Chondrocyte (in vitro differentiated cells): ENCODE measurements around the gene TMEM116. TPM values are rescaled to one million over a fixed set of nuclear protein-coding genes. Genes with fewer than 3 reads are reported as not detected.

ENCODE experiments used
- DNase-seq: peaks from one replicate; pipeline ENCODE4 v3.0.0; 2021; ENCODE audit warnings: mixed read lengths, low spot score
- H3K27ac Mint-ChIP-seq: one replicate; pipeline ENCODE4 v1.8.0; 2021; ENCODE audit warnings: mild to moderate bottlenecking, moderate library complexity, mixed read lengths; ENCODE audit not compliant: unreplicated experiment
- H3K27me3 Mint-ChIP-seq: 2 replicates; pipeline ENCODE4 v1.8.0; 2021; ENCODE audit warnings: low read depth, mixed read lengths
- H3K36me3 Mint-ChIP-seq: 2 replicates; pipeline ENCODE4 v1.8.0; 2021; ENCODE audit warnings: low read depth, mixed read lengths
- H3K4me1 Mint-ChIP-seq: 2 replicates; pipeline ENCODE4 v1.8.0; 2021; ENCODE audit warnings: low read depth, mild to moderate bottlenecking, mixed read lengths
- H3K4me3 Mint-ChIP-seq: one replicate; pipeline ENCODE4 v1.8.0; 2021; ENCODE audit warnings: mild to moderate bottlenecking, moderate library complexity, mixed read lengths; ENCODE audit not compliant: unreplicated experiment
- H3K9me3 Mint-ChIP-seq: 2 replicates; pipeline ENCODE4 v1.8.0; 2021; ENCODE audit warnings: low read depth, mixed read lengths
- CTCF ChIP-seq: fragments of 200-600 bp; sonication (generic); IDR thresholded peaks from 2 replicates; pipeline ENCODE4 v1.5.0; 2021; ENCODE audit warnings: antibody characterized with exemption, mild to moderate bottlenecking, moderate library complexity
- total RNA-seq: library from RNA; stranded (reverse); gene quantifications from 3 replicates; pipeline ENCODE4 v1.2.1, GENCODE V29; 2021

The TMEM116 gene
- total RNA-seq, 1 donor from 2014 or later = 8.4 TPM

GRCh38 chr12:112035219-112035785 is 22.3 kb upstream of the TMEM116 start:
- no peak for TF ChIP-seq CTCF
- no peak overlapping the region for H3K4me3 Mint-ChIP-seq
- no peak for DNase-seq
- H3K9me3 Mint-ChIP-seq = no peaks in the 10 kb centered on the region
- H3K27ac Mint-ChIP-seq = no peak overlapping the region
- peaks cover 32% of the 10 kb centered on the region for H3K36me3 Mint-ChIP-seq
- no peaks in the 10 kb centered on the region for H3K27me3 Mint-ChIP-seq
- no peaks in the 10 kb centered on the region for H3K4me1 Mint-ChIP-seq

GRCh38 chr12:112032292-112032691 is 19.3 kb upstream of the TMEM116 start:
- TF ChIP-seq CTCF = no peak
- Mint-ChIP-seq H3K36me3 (peaks cover 22% of the 10 kb centered on the region), H3K27me3 (no peaks in the 10 kb centered on the region), H3K4me1 (no peaks in the 10 kb centered on the region), H3K4me3 (no peak overlapping the region), H3K9me3 (no peaks in the 10 kb centered on the region), H3K27ac (peak overlapping the region; percentile 8)
- DNase-seq = no peak

- no peak for DNase-seq
- Mint-ChIP-seq H3K27me3 (no peaks in the 10 kb centered on the region), H3K36me3 (peaks cover 20% of the 10 kb centered on the region), H3K4me3 (no peak overlapping the region), H3K4me1 (no peaks in the 10 kb centered on the region), H3K9me3 (no peaks in the 10 kb centered on the region), H3K27ac (no peak overlapping the region)
- TF ChIP-seq CTCF = no peak
Observed at GRCh38 chr12:112031472-112031871, 18.5 kb upstream of the TMEM116 start.

- peaks cover 6% of the 10 kb centered on the region for H3K4me1 Mint-ChIP-seq
- TF ChIP-seq CTCF = no peak
- no peak for DNase-seq
- no peak overlapping the region for H3K4me3 Mint-ChIP-seq
- no peak overlapping the region for H3K27ac Mint-ChIP-seq
- no peaks in the 10 kb centered on the region for H3K9me3 Mint-ChIP-seq
- no peaks in the 10 kb centered on the region for H3K27me3 Mint-ChIP-seq
- peaks cover 25% of the 10 kb centered on the region for H3K36me3 Mint-ChIP-seq
Observed at GRCh38 chr12:112029301-112029700, 16.3 kb upstream of the TMEM116 start.

- no peak for TF ChIP-seq CTCF
- H3K27me3 Mint-ChIP-seq = no peaks in the 10 kb centered on the region
- no peak for DNase-seq
- peaks cover 32% of the 10 kb centered on the region for H3K36me3 Mint-ChIP-seq
- peak overlapping the region; percentile 84 for H3K27ac Mint-ChIP-seq
- H3K9me3 Mint-ChIP-seq = no peaks in the 10 kb centered on the region
- H3K4me1 Mint-ChIP-seq = peaks cover 6% of the 10 kb centered on the region
- H3K4me3 Mint-ChIP-seq = no peak overlapping the region
Observed at GRCh38 chr12:112025808-112026375, 12.9 kb upstream of the TMEM116 start.
